ENCODE results near the gene SENP6.
"Not testable (repeated sequence)": the region's sequence is repeated elsewhere in the genome, so short reads cannot be mapped to it uniquely, and the experiment has no call there.

- not testable (repeated sequence) for TF ChIP-seq CTCF (conservative IDR thresholded peaks at IDR 0.05; ENCODE audit: low read length); EZH2phosphoT487 (IDR thresholded peaks at IDR 0.05; ENCODE audit: borderline replicate concordance)
Observed at GRCh38 chr6:75570671-75571070, 31.0 kb upstream of the SENP6 start.

All from Loucy (cell line).